COLO829 (cell line): ENCODE data around the gene FAM171A2.
"Not testable (repeated sequence)": the region's sequence is repeated elsewhere in the genome, so short reads cannot be mapped to it uniquely, and the experiment has no call there.

ENCODE experiments used
- DNase-seq: peaks from one replicate; pipeline ENCODE4 v3.0.0; 2012; ENCODE audit warnings: low spot score

Gene FAM171A2

GRCh38 chr17:44363613-44364159 lies at the start of gene FAM171A2:
TSS of gene FAM171A2 (minus strand) at chr17:44363853. CDS start at chr17:44363714, 139 bp downstream.
- DNase-seq = no peak

DNA sequence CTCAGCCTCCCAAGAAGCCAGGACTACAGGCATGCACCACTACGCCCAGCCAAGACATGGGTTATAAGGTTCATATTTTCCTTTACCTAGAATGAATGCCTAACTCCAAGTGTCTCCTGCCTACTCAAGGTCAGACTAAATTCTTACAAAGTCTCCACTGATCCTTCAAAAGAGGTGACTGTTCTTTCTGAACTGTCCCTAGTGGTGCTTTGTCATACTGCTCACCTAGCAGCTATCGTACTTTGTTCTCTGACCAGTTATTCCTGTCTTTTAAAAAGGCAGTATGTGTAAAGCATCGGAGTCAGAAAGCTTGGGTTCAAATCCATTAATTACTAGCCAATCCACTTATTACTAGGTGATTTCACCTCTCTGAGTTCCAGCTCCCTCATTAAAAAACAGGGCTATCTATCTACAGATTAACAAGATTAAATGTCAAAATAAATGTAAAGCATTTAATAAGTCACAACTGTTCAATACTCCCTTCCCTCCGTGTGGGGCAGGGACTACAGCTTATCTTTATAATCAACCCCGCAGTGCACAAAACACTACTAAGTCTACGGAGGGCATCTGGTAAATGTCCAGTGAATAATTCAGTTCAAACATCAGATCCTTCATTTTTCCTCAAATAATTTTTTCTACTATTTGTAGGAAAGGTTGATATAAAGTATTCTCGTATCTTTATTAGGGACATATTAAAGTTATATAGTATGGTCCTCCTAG lies 45.8 kb upstream of the FAM171A2 start:
- DNase-seq = no peak

GRCh38 chr17:44408786-44409185 lies 45.1 kb upstream of the FAM171A2 start:
- no peak for DNase-seq

DNA sequence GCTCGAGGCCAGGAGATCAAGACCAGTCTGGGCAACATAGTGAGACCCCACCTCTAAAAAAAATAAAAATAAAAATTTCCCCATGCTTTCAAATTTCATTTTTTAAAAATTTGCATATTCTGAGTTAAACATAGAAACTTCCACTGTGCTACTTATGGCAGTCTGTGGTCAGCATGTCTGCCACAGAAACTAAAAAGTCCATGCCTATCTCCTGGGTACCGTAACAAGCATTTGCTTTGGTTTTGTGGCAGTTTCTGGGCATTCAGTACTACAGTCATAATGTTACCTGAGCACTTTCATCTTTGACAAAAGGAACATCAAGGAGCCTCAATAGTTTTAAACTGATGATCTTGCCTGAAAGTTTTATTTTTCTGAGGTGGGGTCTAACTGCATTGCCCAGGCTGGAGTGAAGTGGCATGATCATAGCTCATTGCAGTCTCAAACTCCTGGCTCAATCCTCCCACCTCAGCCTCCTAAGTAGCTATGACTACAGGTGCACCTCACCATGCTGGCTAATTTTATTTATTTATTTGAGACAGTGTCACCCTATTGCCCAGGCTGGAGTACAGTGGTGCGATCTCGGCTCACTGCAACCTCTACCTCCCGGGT lies 39.0 kb upstream of the FAM171A2 start:
- DNase-seq = no peak

- DNase-seq = no peak
Observed at GRCh38 chr17:44400226-44400847, 36.7 kb upstream of the FAM171A2 start.

DNA sequence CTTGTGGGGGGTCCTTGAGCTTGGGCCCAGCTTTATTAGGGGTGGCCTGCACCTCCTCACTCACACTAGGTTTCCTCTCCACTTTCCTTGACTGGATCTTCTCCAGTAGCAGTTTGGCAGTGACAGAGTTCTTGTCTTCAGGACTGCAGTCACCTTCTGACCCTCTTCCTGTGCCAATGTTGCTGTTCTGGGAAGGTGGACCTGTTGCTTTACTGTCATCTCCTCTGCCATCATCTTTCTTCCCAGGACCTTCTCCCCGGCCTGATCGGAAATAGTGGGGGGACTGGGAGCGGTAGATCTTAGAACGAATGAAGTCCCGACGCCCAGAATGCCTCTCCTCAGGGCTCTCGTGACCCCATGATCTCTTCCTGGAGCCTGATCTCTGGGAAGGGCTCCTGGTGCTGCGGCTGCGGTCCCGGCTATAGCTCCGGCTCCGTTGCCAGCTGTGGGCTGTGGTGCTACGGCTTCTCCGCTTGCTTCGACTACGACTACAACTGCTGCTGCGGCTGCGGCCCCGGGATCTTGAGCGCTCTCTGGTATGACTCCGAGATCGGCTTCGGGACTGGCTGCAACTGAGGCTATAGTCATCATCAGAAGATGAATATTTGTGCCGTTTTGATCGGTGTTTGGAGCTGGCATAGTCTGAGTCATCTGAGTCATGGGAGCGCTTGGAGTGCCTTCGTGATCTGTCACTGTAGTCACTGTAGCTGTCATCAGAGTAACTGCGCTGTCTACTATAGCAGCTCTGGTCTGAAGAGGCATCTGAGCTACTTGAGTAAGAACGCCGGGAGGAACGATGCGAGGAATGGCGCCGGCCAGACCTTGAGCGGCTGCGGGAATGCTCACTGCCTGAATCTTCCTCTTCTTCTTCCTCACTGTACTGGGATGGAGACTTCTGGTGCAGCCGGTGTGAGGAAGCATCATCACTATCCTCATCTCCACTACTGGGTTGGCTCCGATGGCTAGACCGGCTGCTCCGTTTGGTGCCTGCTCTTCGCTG lies 35.3 kb upstream of the FAM171A2 start:
- DNase-seq = no peak

DNA sequence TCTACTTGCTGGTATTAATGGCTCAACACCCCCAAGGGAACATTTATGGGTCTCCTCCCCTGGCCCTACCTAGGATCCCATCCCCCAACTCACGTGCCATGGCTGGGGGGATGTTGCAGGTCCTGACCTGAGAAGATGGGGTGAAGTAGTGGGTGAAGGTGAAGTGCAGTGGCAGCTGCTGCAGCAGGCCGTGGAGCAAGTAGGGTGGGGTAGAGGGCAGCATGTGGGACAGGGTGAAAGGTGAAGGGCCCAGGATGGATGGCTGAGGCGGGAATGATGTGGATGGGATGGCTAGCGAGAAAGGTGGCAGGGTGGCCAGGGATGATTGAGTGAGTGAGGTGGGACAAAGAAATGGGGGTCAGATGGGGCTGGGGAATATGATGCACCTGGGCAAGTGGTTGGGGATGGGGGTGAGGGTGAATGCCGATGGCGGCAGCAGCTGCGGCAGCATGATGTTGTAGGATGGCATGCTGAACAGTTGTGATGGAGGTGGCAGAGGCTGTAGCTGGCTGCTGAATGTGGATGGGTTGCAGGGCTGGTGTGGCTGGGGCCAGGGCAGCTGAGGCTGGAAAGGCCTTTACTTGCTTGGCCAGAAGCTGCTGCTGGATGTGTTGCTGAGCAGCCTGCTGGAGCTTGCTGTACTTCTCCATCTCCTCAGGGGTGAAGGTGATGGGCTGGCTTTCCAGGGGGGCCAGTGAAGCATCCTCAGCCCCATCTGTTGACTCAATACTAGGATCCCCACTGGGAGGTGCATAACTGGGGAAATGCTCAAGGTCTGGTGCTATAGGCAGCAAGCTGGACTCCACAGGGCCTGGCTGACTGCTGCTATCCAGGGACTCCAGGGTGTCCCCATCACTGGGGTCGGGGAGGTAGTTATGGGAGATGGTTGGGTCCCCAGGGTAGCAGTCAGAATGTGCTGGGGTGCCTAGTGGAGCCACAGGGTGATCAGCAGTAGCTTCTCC lies 34.1 kb upstream of the FAM171A2 start:
- no peak for DNase-seq

GRCh38 chr17:44396946-44397345 lies 33.3 kb upstream of the FAM171A2 start:
- DNase-seq = no peak

- DNase-seq = no peak
Observed at GRCh38 chr17:44394833-44395232, 31.2 kb upstream of the FAM171A2 start.

GRCh38 chr17:44394112-44394511 lies 30.5 kb upstream of the FAM171A2 start:
- not testable (repeated sequence) for DNase-seq

- DNase-seq = no peak
Observed at GRCh38 chr17:44390250-44390870, 26.7 kb upstream of the FAM171A2 start.

GRCh38 chr17:44389723-44390202 lies 26.1 kb upstream of the FAM171A2 start:
- DNase-seq = no peak

DNA sequence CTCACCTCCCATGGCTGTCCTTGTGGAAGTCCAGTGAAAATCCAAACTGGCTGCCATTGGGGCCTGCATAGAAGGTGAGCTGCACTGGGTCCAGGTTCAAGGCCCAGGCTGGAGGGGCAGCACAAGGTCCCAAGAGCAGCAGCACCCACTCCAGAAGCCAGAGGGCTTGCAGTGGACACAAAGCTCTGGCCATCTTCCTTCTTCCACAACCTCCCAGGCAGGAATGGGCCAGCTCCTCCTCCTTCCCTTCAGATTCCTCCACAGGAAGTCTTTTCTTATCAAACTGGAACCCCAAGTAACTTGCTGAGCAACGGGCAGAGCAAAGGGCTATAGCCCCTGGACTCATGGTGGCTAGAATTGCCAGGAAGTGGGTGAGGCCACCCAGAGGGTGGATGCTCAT lies 25.6 kb upstream of the FAM171A2 start, which contains the start of gene ITGA2B:
Gene ITGA2B, minus strand, starts transcription at position 369 of the 400 bp plus-strand sequence. Its CDS starts 176 bp downstream, at position 193.
- DNase-seq = no peak

- DNase-seq = no peak
Observed at GRCh38 chr17:44387804-44388203, 24.2 kb upstream of the FAM171A2 start.

- no peak for DNase-seq
Observed at GRCh38 chr17:44386182-44386525, 22.5 kb upstream of the FAM171A2 start.

DNA sequence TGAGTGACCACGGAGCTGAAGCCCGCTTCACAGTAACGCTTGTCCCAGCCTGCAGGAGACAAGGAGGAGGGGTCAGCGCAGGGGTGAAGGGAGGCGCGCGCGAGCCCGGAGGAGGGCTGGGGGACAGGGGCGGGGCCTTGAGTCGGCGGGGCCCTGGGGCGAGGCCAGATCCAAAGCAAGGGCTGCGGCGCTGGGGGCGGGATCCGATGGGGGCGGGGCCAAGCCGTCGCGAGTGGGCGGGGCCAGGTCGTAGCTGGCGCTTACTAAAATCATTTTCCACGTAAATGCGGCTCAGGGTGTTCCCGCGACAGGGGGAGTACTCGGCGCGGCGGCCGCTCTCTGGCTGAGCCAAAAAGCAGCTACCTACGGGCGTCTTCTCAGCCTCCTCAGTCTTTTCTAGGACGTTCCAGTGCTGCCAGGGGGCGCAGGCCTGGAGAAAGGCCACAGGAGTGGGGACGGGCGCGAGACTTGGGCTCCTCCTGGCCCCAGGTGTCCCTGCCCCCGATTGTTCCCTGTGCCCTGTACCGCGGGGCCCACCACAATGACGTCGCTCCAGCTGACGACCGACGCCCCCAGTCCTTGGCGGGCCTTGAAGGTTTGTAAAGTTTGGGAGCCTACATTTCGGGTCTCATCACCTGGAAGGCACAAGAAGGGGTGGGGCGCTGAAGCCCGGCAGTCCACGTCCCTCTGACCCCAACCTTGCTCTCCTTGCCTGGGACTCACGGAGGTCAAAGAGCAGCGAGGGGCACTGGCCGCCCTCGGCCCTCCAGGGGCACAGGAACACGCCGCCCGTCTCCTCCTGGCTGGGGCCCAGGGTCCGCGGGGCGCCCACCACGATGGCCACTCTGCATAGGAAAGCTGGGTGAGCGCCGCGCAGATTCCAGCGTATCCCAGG lies 21.9 kb upstream of the FAM171A2 start:
- DNase-seq = peak; percentile 52

GRCh38 chr17:44384823-44385286 lies 21.2 kb upstream of the FAM171A2 start:
- DNase-seq = no peak

DNA sequence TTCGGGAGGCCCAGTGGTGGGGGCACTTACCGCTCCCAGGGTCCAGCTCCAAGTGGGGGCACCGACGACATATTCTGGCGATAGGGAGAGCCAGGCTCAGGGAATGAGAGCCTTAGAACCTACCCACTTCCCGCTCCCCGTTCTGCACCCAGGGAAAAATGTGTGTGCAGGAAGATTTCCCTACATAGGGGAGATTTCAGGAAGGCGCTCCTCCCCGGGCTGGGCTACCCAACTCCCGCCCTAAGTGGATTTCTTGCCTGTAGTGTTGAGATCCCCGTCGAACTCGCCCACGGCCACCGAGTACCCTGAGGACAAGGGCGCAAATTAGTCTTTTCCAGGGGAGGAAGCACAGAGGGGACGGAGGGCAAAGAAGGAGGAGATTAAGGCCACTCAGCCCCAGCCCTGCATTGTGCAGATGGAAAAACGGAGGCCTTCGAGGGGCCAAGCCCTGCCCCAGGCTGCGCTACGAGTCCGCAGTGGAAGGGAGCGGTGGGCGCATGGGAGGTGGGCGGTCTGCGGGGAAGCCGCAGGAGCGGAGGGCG lies 20.7 kb upstream of the FAM171A2 start:
- no peak for DNase-seq
